DND-41 (cell line): Measurements from ENCODE around the gene KLHDC8A.

Experiments used
- ATAC-seq: fragments of 200-7000 bp; cut with Tn5 transposase; 3 replicates; pipeline ENCODE4 v1.9.1; 2021; ENCODE audit warnings: low read depth; ENCODE audit not compliant: insufficient read depth
- DNase-seq: peaks from one replicate; pipeline ENCODE4 v3.0.0-alpha.2; 2020
- H2AFZ ChIP-seq: 2 replicates; pipeline ENCODE4 v1.6.0; 2012; ENCODE audit warnings: low read depth, low read length
- H3K27ac ChIP-seq: 2 replicates; pipeline ENCODE4 v1.5.1; 2012; ENCODE audit warnings: low read length, inconsistent platforms
- H3K27me3 ChIP-seq: fragments of 200-600 bp; sonication (generic); 2 replicates; pipeline ENCODE4 v1.6.0; 2012; ENCODE audit warnings: low read length, mild to moderate bottlenecking, inconsistent platforms; ENCODE audit not compliant: insufficient read depth, poor library complexity
- H3K36me3 ChIP-seq: 2 replicates; pipeline ENCODE4 v1.5.1; 2012; ENCODE audit warnings: low read length, inconsistent platforms; ENCODE audit not compliant: insufficient read depth
- H3K4me1 ChIP-seq: 2 replicates; pipeline ENCODE4 v1.5.1; 2012; ENCODE audit warnings: mild to moderate bottlenecking, low read length; ENCODE audit not compliant: insufficient read depth
- H3K4me2 ChIP-seq: 2 replicates; pipeline ENCODE4 v1.6.0; 2012; ENCODE audit warnings: mild to moderate bottlenecking, moderate library complexity, low read length, inconsistent platforms; ENCODE audit not compliant: insufficient read depth
- H3K4me3 ChIP-seq, 2 experiments: fragments of 200-600 bp in 1 of 2; shearing (Covaris generic) in 1 of 2; 2 replicates each; pipeline ENCODE4 v1.5.1; 2012 to 2016; ENCODE audit warnings: inconsistent platforms in 2 of 2, low read length in 2 of 2, mild to moderate bottlenecking in 2 of 2, low read depth in 1 of 2, moderate library complexity in 1 of 2
- H3K79me2 ChIP-seq: 2 replicates; pipeline ENCODE4 v1.6.0; 2012; ENCODE audit warnings: low read length, inconsistent platforms; ENCODE audit not compliant: insufficient read depth
- H3K9ac ChIP-seq: 2 replicates; pipeline ENCODE4 v1.6.0; 2012; ENCODE audit warnings: low read depth, mild to moderate bottlenecking, inconsistent platforms, low read length, moderate library complexity
- H3K9me3 ChIP-seq: 2 replicates; pipeline ENCODE4 v1.5.1; 2012; ENCODE audit warnings: low read length, moderate library complexity, mild to moderate bottlenecking, inconsistent platforms; ENCODE audit not compliant: insufficient read depth, severe bottlenecking
- H4K20me1 ChIP-seq: 2 replicates; pipeline ENCODE4 v1.6.0; 2012; ENCODE audit warnings: low read length; ENCODE audit not compliant: insufficient read depth
- EZH2 ChIP-seq: IDR thresholded peaks from 3 replicates; pipeline ENCODE4 v1.6.1; 2012; ENCODE audit warnings: borderline replicate concordance, low read depth, mild to moderate bottlenecking, moderate library complexity, low read length, inconsistent platforms; ENCODE audit not compliant: severe bottlenecking
- TF ChIP-seq, protein P1 (sequence below): IDR thresholded peaks from 2 replicates; pipeline ENCODE4 v1.5.1; 2012; ENCODE audit warnings: borderline replicate concordance, low read length, moderate library complexity, mild to moderate bottlenecking; ENCODE audit not compliant: poor library complexity, severe bottlenecking; ENCODE audit errors: extremely low read depth

KLHDC8A gene

DNA sequence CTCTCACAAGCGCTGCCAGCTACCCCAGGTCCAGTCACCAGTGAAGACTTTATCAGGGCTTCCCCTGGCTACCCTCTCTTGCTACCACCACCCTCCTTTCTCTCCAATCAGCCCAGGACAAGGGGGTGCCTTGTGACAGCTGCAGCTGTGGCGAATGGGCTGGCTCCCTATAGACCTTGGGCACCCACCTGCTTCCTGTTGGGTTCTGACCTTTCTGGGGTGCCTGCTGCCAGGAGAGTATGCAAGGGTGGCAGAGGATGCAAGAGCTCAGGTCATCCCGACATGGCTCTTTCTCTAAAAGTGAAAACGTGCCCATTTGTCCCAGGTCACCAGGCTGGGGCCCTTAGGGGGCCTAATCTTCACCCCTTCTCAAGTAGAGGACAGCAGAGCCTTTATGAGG, 6.6 kb downstream of the KLHDC8A start:
- H3K4me3 ChIP-seq: no peak overlapping the region
- H3K9ac ChIP-seq: no peak overlapping the region
- no peak overlapping the region for H3K27ac ChIP-seq
- no peaks in the 10 kb centered on the region for H3K9me3 ChIP-seq
- 0 out of 2 replicates have a peak, but pooled peaks cover 13% of the 10 kb centered on the region for H4K20me1 ChIP-seq
- ATAC-seq (no peak), DNase-seq (no peak)
- no peaks in the 10 kb centered on the region for H3K36me3 ChIP-seq
- no peak overlapping the region for H3K4me2 ChIP-seq
- no peaks in the 10 kb centered on the region for H3K4me1 ChIP-seq
- peaks cover 35% of the 10 kb centered on the region for H3K27me3 ChIP-seq
- TF ChIP-seq, protein P1, sequence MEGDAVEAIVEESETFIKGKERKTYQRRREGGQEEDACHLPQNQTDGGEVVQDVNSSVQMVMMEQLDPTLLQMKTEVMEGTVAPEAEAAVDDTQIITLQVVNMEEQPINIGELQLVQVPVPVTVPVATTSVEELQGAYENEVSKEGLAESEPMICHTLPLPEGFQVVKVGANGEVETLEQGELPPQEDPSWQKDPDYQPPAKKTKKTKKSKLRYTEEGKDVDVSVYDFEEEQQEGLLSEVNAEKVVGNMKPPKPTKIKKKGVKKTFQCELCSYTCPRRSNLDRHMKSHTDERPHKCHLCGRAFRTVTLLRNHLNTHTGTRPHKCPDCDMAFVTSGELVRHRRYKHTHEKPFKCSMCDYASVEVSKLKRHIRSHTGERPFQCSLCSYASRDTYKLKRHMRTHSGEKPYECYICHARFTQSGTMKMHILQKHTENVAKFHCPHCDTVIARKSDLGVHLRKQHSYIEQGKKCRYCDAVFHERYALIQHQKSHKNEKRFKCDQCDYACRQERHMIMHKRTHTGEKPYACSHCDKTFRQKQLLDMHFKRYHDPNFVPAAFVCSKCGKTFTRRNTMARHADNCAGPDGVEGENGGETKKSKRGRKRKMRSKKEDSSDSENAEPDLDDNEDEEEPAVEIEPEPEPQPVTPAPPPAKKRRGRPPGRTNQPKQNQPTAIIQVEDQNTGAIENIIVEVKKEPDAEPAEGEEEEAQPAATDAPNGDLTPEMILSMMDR: no peak
- TF ChIP-seq EZH2: no peak
- no peak overlapping the region for H2AFZ ChIP-seq
- H3K79me2 ChIP-seq: no peaks in the 10 kb centered on the region

DNA sequence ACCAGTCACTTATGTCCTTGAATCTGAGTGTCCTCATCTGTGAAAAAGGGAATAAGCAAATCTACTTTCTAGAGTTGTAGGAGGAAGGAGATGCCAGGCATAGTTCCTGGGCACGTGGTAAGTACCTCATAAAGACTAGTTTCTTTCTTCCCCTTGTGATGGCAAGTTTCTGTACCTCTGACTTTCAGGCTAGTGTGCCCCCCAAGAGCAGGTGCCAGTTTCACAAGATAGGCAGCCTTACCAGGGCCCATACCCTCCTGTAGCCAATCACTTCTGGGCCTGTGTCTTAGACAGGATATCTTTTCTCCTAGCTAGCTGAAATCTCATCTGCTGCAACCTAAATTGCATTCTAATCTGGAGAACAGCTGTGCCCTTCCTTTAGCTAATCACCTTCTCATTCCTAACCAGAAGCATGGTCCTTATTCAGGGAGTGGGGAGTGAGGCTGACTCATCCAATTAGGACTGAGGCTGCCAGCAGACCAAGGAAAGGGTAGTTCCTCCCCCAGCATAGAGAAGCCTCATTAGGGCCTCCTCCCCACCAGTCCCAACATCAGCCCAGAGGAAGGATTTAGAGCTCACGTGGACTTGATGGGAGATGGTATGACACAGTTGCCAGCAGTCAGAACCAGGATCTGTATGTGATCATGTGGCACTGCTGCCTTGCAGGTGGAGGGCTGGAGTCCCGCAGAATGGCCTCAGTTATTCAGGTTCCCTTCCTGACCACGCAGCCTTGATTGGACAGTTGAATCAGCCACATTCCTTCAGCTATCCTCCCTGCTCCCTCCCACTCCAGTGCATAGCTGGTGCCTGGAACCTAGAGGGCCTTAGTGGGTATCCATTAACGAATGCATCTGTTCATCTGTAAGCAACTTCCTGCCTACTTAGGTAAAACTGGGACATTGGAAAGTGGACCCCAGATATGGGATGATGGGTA, 7.9 kb downstream of the KLHDC8A start:
- H3K4me2 ChIP-seq: no peak overlapping the region
- H3K4me1 ChIP-seq: no peaks in the 10 kb centered on the region
- H4K20me1 ChIP-seq: 0 out of 2 replicates have a peak, but pooled peaks cover 13% of the 10 kb centered on the region
- H3K79me2 ChIP-seq: no peaks in the 10 kb centered on the region
- DNase-seq (no peak), ATAC-seq (no peak)
- H3K4me3 ChIP-seq: no peak overlapping the region
- TF ChIP-seq, protein P1: no peak
- no peak for TF ChIP-seq EZH2
- H3K9me3 ChIP-seq: no peaks in the 10 kb centered on the region
- peaks cover 35% of the 10 kb centered on the region for H3K27me3 ChIP-seq
- H3K27ac ChIP-seq: no peak overlapping the region
- no peak overlapping the region for H2AFZ ChIP-seq
- H3K9ac ChIP-seq: no peak overlapping the region
- no peaks in the 10 kb centered on the region for H3K36me3 ChIP-seq

DNA sequence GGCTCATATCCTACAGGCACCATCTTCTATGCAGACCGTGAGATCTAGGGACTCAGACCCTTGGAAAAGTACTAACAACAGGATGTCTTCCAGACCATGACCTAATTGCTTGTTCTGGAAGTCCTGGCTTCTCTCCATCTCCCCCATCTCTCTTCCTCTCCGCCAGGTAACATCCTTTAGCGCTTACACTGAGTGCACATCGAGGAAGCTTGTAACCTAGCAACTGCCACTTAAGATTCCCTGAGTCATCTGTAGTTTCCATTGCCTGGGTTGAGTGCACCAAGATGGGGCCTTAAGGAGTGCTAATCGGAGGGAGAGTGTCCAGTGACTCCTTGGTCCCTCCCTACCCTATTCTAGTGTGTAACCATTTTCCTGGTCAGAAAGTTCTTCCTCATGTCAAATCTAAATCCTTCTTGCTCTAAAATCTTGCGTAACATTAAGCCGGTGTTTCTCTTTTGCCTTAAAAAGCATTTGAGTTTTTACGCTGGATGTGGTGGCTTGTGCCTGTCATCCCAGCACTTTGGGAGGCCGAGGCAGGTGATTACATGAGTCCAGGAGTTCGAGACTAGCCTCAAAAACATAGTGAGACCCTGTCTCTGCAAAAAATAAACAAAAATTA, 9.7 kb downstream of the KLHDC8A start:
- Histone ChIP-seq H4K20me1 (peaks cover 12% of the 10 kb centered on the region), H3K4me3 (no peak overlapping the region), H3K9ac (no peak overlapping the region), H3K9me3 (no peaks in the 10 kb centered on the region), H3K27me3 (peaks cover 34% of the 10 kb centered on the region), H3K79me2 (no peaks in the 10 kb centered on the region), H3K4me2 (no peak overlapping the region), H3K36me3 (no peaks in the 10 kb centered on the region), H3K4me1 (no peaks in the 10 kb centered on the region), H2AFZ (no peak overlapping the region), H3K27ac (no peak overlapping the region)
- ATAC-seq (no peak), DNase-seq (no peak)
- TF ChIP-seq, protein P1: no peak
- TF ChIP-seq EZH2: no peak
